ENCODE results near the gene BNIP1.
"Not testable (repeated sequence)": the region's sequence is repeated elsewhere in the genome, so short reads cannot be mapped to it uniquely, and the experiment has no call there.

BNIP1 gene, protein sequence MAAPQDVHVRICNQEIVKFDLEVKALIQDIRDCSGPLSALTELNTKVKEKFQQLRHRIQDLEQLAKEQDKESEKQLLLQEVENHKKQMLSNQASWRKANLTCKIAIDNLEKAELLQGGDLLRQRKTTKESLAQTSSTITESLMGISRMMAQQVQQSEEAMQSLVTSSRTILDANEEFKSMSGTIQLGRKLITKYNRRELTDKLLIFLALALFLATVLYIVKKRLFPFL

DNA sequence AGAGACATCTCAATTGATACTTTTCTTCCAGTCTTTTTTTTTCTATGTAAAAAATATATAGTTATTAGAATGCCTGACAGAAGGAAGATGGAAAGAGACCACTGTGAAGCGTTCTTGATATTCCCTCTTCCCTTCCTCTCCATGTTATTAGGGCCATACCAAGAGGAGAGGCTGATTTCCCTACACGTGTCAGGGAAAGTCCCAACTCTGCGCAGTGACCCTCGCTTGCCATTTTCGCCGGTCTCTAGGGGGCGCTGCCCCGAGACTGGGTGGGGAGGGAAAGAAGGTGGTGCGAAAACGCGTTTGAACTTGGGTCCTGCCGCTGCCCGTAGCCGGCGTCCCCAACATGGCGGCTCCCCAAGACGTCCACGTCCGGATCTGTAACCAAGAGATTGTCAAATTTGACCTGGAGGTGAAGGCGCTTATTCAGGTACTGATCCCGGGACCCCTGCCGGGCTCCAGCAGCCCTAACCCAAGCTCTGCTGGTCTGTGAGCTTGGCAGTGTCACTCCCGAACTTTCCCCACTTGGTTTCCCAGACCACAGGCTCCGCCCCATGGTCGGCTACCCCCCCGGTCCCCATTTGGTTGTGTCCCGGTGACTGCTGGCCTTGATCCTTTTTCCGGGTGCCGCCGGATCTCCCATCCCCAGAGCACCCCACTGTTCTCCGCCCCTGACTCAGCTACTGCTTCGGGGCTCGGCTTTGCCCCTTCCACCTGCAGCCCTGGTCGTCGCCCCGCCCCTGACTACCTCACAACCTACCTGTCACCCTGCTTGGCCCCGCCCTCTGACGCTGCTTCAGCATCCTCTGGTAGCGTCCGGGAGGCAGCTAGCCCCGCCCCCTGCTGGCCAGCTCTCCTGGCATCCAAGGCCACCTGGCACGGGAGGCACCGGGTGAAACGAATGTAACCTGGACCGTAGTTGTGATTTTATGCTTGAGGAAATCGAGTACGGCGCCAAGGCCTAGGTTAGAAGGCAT, at the start of gene BNIP1:
Gene BNIP1, plus strand, starts transcription at position 332 of the 977 bp plus-strand sequence. Its CDS starts 15 bp downstream, at position 347.
- peak; percentile 90 for DNase-seq (ENCODE audit: low read depth)

DNA sequence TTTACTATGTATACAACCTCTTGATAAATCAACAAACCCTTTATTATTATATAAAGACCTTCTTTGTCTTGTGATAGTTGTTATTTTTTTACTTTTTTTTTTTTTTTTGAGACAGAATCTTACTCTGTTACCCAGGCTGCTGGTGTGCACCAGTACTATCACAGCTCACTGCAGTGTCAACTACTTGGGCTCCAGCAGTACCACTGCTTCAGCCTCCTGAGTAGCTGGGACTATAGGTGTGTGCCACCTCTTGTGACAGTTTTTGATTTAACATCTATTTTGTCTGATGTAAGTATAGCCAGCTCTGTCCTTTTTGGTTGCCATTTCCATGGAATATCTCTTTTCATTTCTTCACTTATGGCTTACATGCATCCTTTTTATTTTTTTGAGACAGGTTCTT, 45.5 kb upstream of the BNIP1 start:
- no peak for DNase-seq (ENCODE audit: low read depth)

DNA sequence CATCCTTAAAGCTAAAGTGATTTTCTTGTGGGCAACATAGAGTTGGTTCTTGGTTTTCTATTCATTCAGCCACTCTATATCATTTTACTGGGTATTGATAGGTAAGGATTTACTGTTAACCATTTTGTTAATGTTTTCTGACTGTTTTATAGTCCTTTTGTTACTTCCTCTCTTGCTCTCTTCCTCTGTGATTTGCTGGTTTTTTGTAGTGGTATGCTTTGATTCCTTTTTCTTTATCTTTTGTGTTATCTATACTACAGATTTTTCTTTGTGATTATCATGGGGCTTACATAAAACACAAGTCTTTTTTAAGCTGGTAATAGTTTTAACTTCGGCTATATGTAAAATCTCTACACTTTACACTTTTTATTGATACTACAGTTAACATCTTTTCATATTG, 44.9 kb upstream of the BNIP1 start:
- no peak for DNase-seq (ENCODE audit: low read depth)

DNA sequence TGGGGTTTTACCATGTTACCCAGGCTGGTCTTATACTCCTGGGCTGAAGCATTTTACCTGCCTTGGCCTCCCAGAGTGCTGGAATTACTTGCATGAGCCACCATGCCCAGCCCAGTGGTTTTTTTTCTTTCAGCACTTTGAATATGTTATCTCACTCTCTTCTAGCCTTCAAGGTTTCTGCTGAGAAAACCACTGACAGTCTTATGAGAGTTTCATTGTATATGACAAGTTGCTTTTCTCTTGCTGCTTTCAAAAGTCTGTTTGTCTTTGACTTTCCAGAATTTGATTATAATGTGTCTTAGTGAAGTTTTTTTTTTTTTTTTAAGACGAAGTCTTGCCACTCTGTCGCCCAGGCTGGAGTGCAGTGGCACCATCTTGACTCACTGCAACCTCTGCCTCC, 43.1 kb upstream of the BNIP1 start:
- DNase-seq (ENCODE audit: low read depth): no peak

DNA sequence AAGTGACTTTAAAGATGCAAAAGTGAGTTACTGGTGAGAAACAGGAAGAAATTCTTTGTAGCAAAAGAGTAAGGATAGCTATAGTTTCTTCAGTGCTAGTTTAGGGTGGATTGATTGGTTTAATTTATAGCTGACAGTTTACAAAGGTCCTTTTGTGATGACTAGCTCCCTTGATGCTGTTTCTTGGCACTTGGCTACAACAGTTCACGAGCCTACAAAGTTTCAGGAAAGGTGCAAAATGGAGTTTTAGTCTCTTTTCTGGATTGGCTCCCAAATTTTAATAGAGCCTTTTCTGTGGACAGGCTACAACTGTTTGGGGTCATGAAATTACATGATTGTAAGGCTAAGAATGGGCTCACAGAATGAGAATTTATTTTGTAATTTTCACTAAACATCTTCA, 40.9 kb upstream of the BNIP1 start:
- DNase-seq (ENCODE audit: low read depth): no peak

DNA sequence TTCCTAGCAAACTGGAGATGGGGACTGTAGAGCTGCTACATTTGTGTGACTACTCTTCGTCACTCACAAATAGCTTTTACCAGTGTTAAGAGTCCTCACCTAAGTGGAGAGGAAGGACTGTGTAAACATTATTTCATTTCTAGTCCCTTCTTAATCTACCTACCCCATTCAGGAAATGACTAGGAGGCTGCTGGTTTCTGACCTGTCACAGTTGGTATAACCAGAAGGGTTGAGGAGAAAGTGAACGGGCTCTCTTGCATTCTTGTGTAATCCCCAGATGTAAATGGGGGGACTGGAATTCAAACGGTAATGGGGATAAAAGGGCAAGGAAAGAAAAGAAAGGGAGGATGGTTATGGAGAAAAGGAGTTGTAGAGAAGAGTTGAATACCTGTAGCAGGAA, 35.4 kb upstream of the BNIP1 start:
- no peak for DNase-seq (ENCODE audit: low read depth)

DNA sequence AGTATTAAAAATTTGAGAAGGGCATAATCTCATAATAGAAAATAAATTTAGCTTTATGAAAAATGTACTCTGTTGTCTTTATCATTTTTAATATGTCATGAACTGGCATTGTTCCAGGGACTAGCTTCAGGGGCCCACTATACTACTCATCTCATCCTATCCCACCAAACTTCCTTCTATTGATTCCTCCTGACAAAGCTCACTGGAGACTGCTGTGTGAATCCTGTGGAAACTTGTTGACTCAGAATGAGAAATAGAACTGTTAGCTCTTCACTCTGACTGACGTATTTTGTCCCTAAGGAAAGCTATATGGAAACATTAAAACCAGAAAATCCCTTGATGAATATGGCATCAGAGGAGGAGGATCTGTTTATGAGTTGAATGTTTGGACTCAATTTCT, 29.8 kb upstream of the BNIP1 start:
- DNase-seq (ENCODE audit: low read depth): no peak

DNA sequence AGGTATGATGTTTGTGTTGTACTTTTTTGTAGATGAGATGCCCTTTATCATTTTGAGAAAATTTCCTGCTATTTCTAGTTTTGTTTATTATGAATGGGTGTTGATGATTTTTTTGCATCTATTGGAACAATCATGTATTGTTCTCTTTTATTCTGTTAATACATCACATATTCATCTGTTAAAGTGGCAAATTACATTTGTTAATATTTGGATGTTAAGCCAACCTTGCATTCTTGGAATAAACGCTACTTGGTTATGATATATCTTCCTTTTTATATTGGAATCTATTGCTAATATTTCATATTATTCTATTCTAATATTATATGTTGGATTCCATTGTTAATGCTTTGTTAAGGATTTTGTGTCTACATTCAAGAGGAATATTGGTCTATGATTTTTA, 24.6 kb upstream of the BNIP1 start:
- no peak for DNase-seq (ENCODE audit: low read depth)

DNA sequence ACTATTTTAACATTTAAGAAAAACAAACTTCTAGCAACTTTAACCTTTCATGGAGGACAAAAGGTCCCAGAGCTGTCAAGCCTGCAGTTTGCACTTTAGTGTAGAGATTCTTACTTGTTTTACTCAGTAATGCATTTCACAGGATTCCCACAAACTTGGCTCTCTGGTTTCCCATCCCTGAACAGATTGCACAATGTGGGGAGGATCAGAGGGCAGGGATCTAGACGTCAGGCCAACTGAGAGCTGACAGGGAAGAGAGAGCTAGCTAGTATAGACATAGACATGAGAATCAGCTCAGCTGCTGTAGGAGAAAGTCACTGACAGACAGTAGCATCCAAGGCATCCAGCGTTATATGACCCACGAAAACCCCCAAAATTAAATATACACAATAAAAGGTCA, 20.9 kb upstream of the BNIP1 start:
- no peak for DNase-seq (ENCODE audit: low read depth)

DNA sequence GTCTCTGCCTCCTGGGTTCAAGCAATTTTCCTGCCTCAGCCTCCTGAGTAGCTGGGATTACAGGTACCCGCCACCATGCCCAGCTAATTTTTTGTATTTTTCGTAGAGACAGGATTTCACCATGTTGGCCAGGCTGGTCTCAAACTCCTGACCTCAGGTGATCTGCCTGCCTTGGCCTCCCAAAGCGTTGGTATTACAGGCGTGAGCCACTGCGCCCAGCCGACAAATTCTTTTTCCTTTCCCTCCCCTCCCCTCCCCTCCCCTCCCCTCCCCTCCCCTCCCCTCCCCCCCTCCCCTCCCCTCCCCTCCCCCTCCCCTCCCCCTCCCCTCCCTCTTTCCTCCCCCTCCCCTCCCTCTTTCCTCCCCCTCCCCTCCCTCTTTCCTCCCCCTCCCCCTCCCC, 12.2 kb upstream of the BNIP1 start:
- not testable (repeated sequence) for DNase-seq (ENCODE audit: low read depth)

DNA sequence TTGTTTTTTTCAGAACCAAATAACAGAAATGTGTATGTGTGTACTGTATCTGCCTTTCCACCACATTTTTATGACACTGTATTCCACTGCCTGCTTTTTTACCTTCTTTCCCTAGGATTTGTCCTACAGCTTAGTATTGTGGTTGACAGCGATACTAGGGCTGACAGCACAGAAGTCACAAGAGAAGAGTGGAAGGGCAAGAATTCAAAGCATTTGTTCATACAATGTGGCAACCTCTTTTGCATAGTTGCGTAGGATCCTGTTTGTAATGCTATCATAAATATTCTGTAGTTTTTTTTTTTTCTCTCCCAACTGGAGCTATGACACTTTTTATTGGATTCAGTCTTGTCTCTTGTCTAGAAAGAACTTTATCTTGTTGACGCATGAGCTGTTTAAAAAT, 5.6 kb upstream of the BNIP1 start:
- no peak for DNase-seq (ENCODE audit: low read depth)

DNA sequence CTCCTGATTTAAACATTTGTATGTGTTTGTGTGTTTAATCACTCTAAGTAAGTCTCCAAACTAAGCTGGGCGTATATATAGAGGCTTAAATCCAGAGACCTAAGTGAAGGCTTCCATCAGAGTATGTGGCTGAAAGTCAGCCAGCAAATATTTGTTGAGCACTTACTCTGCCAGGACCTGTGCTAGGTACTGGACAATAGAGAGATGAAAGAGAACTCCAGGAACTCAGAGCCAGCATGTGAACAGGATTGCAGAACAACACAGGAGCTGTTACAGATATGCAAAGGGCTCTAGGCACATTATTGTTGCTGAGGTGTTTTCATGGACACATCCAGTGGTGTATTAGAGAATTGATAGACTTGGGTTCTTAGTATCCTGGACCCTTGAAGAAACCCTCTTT, 4.7 kb upstream of the BNIP1 start:
- no peak for DNase-seq (ENCODE audit: low read depth)

DNA sequence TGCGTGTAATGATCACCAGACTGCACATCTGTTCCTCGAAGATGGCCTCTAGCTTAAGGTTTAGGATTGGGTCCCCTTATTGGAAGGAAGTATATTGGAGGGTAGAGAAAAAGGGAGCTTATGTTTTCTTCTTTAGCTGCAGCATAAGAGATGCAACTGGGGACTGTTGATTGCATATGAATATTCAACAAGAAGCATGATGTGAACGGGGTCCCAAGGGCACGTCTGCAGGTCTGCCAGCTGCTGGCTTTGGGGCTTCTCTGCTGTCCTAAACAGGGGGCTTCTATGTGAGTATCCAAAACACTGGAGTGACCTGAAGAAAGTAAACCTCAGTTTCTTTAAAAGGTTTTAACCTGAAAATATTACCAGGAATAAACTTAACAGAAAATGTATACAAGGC, 3.6 kb upstream of the BNIP1 start:
- no peak for DNase-seq (ENCODE audit: low read depth)

DNA sequence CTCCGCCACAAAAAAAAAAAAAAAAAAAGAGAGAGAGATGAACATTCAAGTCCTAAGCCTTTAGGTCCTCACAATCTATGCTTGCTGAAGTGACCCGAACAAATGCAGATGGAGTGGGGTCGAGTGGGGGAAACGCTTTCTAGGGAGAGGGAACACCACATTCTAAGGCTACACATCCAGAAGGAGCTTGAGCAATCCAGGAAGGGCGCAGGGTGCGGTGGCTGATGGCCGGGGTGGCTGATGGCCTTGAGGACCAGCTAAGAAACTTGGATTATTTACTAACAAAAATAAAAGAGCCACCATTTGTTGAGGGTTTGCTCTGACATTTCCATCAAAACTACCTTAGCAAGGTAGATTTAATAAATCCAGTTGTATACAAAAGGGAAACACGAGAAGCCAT, 764 bp upstream of the BNIP1 start:
- DNase-seq (ENCODE audit: low read depth): no peak

DNA sequence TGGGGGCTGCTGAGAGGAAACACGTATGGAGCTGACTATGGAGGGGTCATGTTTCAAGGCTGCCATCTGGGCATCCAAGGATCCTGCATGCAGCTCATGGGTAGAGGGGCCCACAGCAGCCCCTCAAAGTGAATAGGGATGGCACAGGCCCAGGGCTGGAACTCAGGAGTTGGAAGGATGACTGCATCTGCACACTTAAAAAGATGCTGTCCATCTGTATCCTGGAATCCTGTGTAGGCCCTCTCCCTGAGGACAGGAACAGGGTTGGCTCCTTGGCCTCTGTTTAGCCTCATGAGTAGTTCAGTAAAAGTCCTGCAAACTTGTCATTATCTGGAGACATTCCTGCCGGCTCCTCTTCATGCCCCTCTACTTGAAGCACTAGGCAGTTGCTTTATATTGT, 4.0 kb downstream of the BNIP1 start:
- DNase-seq (ENCODE audit: low read depth): no peak

DNA sequence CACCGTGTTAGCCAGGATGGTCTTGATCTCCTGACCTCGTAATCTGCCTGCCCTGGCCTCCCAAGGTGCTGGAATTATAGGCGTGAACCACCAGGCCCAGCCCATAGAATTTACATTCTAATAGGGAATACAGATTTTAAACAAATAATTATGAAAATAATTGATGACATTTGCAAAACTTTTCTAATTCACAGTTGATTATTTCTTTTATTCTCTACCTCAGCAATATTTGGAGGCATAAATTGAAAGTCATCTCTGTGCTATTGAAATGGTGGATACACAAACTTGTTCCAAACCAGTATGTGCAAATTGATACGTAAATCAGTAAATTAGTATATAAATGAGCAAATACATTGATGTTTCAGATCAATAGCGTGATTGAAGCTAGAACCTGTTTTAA, 8.2 kb downstream of the BNIP1 start:
- DNase-seq (ENCODE audit: low read depth): no peak

DNA sequence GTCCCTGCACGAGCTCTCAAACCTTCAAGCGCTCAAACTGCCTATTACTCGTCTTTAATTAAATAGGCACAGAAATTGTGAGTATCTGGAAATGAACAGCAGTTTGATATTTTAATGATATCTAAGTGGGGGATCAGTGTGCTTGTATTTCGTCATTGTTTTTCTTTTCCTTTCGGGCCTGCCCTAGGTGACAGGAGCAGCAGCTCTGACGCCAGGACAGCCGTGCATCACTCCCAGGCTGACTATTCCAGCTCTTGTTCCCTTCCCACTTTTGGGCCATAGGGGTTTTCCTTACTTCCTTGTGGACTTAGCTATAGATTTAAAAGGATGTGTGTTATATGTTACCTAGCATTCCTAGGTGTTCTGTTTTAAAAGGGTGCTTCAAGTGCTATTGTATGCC, 9.5 kb downstream of the BNIP1 start:
- DNase-seq (ENCODE audit: low read depth): no peak

DNA sequence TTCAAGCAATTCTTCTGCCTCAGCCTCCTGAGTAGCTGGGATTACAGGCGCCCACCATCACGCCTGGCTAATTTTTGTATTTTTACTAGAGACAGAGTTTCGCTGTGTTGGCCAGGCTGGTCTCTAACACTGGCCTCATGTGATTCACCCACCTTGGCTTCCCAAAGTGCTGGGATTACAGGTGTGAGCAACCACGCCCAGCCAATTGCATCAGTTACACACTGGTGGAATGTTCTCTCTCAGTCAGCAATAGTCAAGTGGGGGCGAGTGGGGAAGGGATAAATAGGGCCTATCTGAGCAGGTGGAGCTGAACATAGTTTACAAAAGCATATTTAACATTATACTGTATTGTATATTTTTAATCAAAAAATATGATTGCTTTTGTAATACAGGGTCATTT, 10.3 kb downstream of the BNIP1 start:
- not testable (repeated sequence) for DNase-seq (ENCODE audit: low read depth)

DNA sequence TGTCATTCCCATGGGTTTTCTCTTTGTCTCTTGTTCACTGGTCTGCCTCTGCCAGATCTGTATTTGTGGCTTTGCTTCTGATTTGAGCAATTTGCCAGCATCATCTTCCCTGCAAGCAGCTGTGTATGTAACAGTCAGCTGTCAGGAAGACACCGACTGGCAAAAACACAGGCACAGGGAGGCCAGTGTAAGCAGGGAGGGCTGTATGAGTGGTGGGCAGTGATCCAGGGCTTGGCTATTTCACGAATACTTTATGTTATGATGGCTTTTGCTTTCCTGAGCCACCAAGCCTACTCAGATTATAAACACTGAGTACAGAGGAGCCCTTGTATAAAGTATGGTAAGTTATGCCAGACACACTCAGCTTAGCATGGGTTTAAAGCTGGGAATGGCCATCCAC, 11.6 kb downstream of the BNIP1 start:
- DNase-seq (ENCODE audit: low read depth): no peak

DNA sequence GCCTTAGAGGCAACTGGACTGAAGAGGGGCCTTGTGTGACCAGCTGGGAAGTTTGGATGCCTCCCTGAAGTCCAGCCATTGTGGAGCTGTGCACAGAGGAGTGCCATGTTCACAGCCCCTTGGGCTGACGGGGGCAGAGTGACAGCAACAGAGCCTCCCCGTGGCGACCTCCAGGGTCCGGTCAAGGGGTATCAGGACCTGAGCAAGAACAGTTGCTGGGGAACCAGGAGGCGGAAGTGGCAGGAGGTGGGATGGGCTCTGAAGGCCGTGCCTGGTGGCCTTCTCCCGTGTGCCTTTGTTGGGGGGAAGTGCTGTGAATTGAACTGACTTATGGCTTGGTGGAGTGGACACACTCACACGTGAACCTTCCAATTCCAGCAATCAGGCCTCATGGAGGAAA, 14.0 kb downstream of the BNIP1 start:
- DNase-seq (ENCODE audit: low read depth): no peak

DNA sequence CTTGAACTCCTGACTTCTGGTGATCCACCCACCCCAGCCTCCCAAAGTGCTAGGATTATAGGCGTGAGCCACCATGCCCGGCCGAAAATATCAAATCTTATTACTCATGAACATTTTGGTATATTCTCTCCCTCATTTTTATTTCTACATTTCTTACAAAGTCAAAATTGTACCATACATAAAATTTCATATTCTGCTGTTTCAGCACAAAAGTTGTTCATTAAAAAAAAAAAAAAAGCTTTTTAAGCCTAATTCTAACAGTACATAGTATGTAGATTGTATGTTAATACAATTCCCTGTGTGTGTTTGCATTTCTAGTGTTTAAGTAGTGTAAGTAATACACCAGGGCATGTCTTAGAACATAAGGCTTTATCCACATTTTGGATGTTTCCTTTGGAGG, 14.9 kb downstream of the BNIP1 start:
- DNase-seq (ENCODE audit: low read depth): no peak

DNA sequence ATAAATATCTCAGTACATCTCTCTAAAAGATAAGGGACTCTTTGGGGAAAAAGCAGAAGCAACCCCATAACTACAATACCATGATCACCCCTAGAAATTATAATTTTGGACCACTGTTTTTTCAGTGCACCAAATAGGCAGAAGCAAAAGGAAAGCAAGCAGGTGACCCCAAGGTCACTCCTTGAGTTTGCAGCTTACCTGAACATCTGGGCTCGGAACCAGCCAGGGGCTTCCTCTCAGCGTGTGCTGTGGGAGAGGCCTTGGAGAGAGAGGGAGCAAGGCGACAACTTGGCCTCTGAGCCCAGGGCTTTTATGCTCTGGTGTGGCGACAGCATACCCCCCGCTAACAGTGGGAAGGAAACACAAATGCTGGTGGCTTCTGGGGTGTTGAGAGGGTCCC, 16.8 kb downstream of the BNIP1 start:
- no peak for DNase-seq (ENCODE audit: low read depth)

DNA sequence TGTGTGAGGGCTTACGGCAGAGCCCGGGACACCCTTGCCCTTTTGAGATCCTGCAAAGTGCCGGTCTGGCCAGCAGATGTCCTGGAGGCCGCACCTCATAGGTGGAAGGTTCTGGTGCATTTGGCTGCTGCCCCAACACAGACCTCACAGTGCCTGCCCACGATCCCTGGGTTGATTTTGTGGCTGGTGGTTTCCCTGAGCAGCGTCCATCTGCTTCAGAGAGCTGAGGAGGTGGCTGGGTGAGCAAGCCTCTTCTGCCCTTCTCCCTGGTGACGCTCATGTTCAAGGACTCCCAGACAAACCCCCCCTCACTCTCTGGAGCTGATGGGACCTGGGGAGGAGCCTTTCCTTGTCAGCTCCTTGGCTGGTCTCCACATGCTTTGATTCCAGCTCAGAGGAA, 18.9 kb downstream of the BNIP1 start:
- DNase-seq (ENCODE audit: low read depth): no peak

Measured in stimulated activated CD8-positive, alpha-beta memory T cell treated with anti-CD3 and anti-CD28 coated beads, Interleukin-12 subunit alpha, Interleukin-12 subunit beta, amount 100 ng/mL, for 4 hours (primary cell).